Measurements from ENCODE around the gene ALDH3A1.

Gene ALDH3A1

GRCh38 chr17:19716108-19717030, 31.7 kb downstream of the ALDH3A1 start, which contains the start of gene SLC47A2:
TSS of gene SLC47A2 (minus strand) at chr17:19716584. CDS start at chr17:19716555, 29 bp downstream.
- Mint-ChIP-seq H3K4me3 (no peak within 1 kb of the TSS), H3K4me1 (no peaks in the 10 kb centered on the region), H3K27me3 (peaks cover 21% of the 10 kb centered on the region), H3K9me3 (no peaks in the 10 kb centered on the region), H3K36me3 (no peaks in the 10 kb centered on the region), H3K27ac (no peak within 1 kb of the TSS)
- CTCF ChIA-PET = no interaction called here
- no peak for DNase-seq

- Mint-ChIP-seq H3K36me3 (no peaks in the 10 kb centered on the region), H3K4me1 (no peaks in the 10 kb centered on the region), H3K27me3 (peaks cover 11% of the 10 kb centered on the region), H3K4me3 (no peak overlapping the region), H3K9me3 (no peaks in the 10 kb centered on the region), H3K27ac (no peak overlapping the region)
- no peak for DNase-seq
- CTCF ChIA-PET = no interaction called here
Measured at GRCh38 chr17:19714542-19715411, 33.3 kb downstream of the ALDH3A1 start.

GRCh38 chr17:19713901-19714361, 34.2 kb downstream of the ALDH3A1 start:
- H3K4me3 Mint-ChIP-seq = no peak overlapping the region
- peaks cover 3% of the 10 kb centered on the region for H3K27me3 Mint-ChIP-seq
- DNase-seq = no peak
- H3K9me3 Mint-ChIP-seq = no peaks in the 10 kb centered on the region
- no peaks in the 10 kb centered on the region for H3K36me3 Mint-ChIP-seq
- CTCF ChIA-PET = no interaction called here
- no peaks in the 10 kb centered on the region for H3K4me1 Mint-ChIP-seq
- H3K27ac Mint-ChIP-seq = no peak overlapping the region

GRCh38 chr17:19713462-19713861, 34.6 kb downstream of the ALDH3A1 start:
- H3K4me3 Mint-ChIP-seq = no peak overlapping the region
- no peaks in the 10 kb centered on the region for H3K9me3 Mint-ChIP-seq
- H3K36me3 Mint-ChIP-seq = no peaks in the 10 kb centered on the region
- no peaks in the 10 kb centered on the region for H3K27me3 Mint-ChIP-seq
- CTCF ChIA-PET = no interaction called here
- no peak overlapping the region for H3K27ac Mint-ChIP-seq
- H3K4me1 Mint-ChIP-seq = no peaks in the 10 kb centered on the region
- no peak for DNase-seq

- H3K9me3 Mint-ChIP-seq = no peaks in the 10 kb centered on the region
- H3K36me3 Mint-ChIP-seq = no peaks in the 10 kb centered on the region
- CTCF ChIA-PET = no interaction called here
- DNase-seq = no peak
- no peaks in the 10 kb centered on the region for H3K4me1 Mint-ChIP-seq
- H3K27me3 Mint-ChIP-seq = peaks cover 3% of the 10 kb centered on the region
- no peak overlapping the region for H3K4me3 Mint-ChIP-seq
- no peak overlapping the region for H3K27ac Mint-ChIP-seq
Measured at GRCh38 chr17:19712436-19713004, 35.6 kb downstream of the ALDH3A1 start.

- CTCF ChIA-PET = no interaction called here
- Mint-ChIP-seq H3K4me3 (no peak overlapping the region), H3K36me3 (no peaks in the 10 kb centered on the region), H3K27me3 (peaks cover 3% of the 10 kb centered on the region), H3K9me3 (no peaks in the 10 kb centered on the region), H3K27ac (no peak overlapping the region), H3K4me1 (no peaks in the 10 kb centered on the region)
- no peak for DNase-seq
Measured at GRCh38 chr17:19709841-19710240, 38.3 kb downstream of the ALDH3A1 start.

GRCh38 chr17:19708431-19709175, 39.5 kb downstream of the ALDH3A1 start:
- no peaks in the 10 kb centered on the region for H3K36me3 Mint-ChIP-seq
- no peaks in the 10 kb centered on the region for H3K4me1 Mint-ChIP-seq
- peaks cover 3% of the 10 kb centered on the region for H3K27me3 Mint-ChIP-seq
- H3K4me3 Mint-ChIP-seq = no peak overlapping the region
- no peak overlapping the region for H3K27ac Mint-ChIP-seq
- CTCF ChIA-PET = no interaction called here
- no peaks in the 10 kb centered on the region for H3K9me3 Mint-ChIP-seq
- DNase-seq = no peak

GRCh38 chr17:19707728-19708221, 40.3 kb downstream of the ALDH3A1 start:
- no peak for DNase-seq
- Mint-ChIP-seq H3K9me3 (no peaks in the 10 kb centered on the region), H3K27ac (no peak overlapping the region), H3K4me3 (no peak overlapping the region), H3K36me3 (no peaks in the 10 kb centered on the region), H3K4me1 (no peaks in the 10 kb centered on the region), H3K27me3 (peaks cover 3% of the 10 kb centered on the region)
- CTCF ChIA-PET = no interaction called here

GRCh38 chr17:19706791-19707727, 41.0 kb downstream of the ALDH3A1 start:
- H3K27me3 Mint-ChIP-seq = peaks cover 3% of the 10 kb centered on the region
- no peak overlapping the region for H3K27ac Mint-ChIP-seq
- H3K9me3 Mint-ChIP-seq = no peaks in the 10 kb centered on the region
- no peaks in the 10 kb centered on the region for H3K4me1 Mint-ChIP-seq
- CTCF ChIA-PET = no interaction called here
- no peaks in the 10 kb centered on the region for H3K36me3 Mint-ChIP-seq
- DNase-seq = no peak
- H3K4me3 Mint-ChIP-seq = no peak overlapping the region

- DNase-seq = no peak
- H3K27me3 Mint-ChIP-seq = peaks cover 3% of the 10 kb centered on the region
- H3K27ac Mint-ChIP-seq = no peak overlapping the region
- CTCF ChIA-PET = interaction anchor here (0.6 kb wide), 1 partner anchor 57 kb away, joined by 3 read pairs; no protein-coding TSS in a partner anchor
- no peak overlapping the region for H3K4me3 Mint-ChIP-seq
- no peaks in the 10 kb centered on the region for H3K9me3 Mint-ChIP-seq
- no peaks in the 10 kb centered on the region for H3K36me3 Mint-ChIP-seq
- no peaks in the 10 kb centered on the region for H3K4me1 Mint-ChIP-seq
Measured at GRCh38 chr17:19705771-19706770, 42.0 kb downstream of the ALDH3A1 start.

- CTCF ChIA-PET = no interaction called here
- no peaks in the 10 kb centered on the region for H3K9me3 Mint-ChIP-seq
- H3K4me1 Mint-ChIP-seq = no peaks in the 10 kb centered on the region
- H3K4me3 Mint-ChIP-seq = no peak overlapping the region
- H3K27me3 Mint-ChIP-seq = peaks cover 3% of the 10 kb centered on the region
- no peak overlapping the region for H3K27ac Mint-ChIP-seq
- no peaks in the 10 kb centered on the region for H3K36me3 Mint-ChIP-seq
- DNase-seq = no peak
Measured at GRCh38 chr17:19705201-19705600, 42.9 kb downstream of the ALDH3A1 start.
